RWPE1 (cell line): Measurements from ENCODE around the gene MEGF11.

Experiments
- CTCF ChIA-PET: fragments of 350-600 bp; sonication (Branson Sonifier 250); formaldehyde crosslinking; extraction: SDS; loops from one replicate; lab custom pipeline; 2021; lab: Yijun Ruan, JAX
- POLR2A ChIA-PET: fragments of 400-600 bp; formaldehyde crosslinking; extraction: SDS; loops from one replicate; lab custom pipeline; 2020; ENCODE audit warnings: antibody characterized with exemption; ENCODE audit not compliant: low non-redundant PET; lab: Yijun Ruan, JAX
- DNase-seq: peaks from one replicate; pipeline ENCODE4 v3.0.0; 2012; ENCODE audit warnings: low spot score
- H3K27ac ChIP-seq: fragments of 450-650 bp; 2 replicates; pipeline ENCODE4 v1.5.1; 2017
- CTCF ChIP-seq: fragments of 450-650 bp; conservative IDR thresholded peaks from 2 replicates; pipeline ENCODE4 v1.5.1; 2017; ENCODE audit warnings: low read depth, mild to moderate bottlenecking

The MEGF11 gene

DNA sequence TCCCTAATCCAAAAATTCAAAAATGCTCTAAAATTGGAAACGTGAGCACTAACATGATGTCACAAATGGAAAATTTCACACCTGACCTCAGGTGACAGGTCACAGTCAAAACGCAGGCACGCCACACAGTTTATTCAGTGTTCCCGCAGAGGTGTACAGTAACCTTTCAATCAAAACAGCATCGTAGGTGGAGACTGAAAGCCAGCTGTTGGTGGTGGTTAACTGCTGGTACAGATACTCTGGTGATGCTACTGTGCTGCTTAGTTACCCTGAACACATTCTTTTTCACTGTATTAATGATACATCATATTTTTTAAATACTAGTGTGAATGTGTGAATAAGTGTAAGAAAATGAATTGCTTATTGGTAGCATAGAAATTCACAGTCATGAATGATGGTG is 360.5 kb downstream of the MEGF11 start:
- ChIA-PET POLR2A (no interaction called here), CTCF (interaction anchor here (0.7 kb wide), 2 partner anchors 9 to 30 kb away, joined by 3 to 4 read pairs; no protein-coding TSS in a partner anchor)
- TF ChIP-seq CTCF: no peak
- H3K27ac ChIP-seq: no peak overlapping the region
- DNase-seq: no peak

DNA sequence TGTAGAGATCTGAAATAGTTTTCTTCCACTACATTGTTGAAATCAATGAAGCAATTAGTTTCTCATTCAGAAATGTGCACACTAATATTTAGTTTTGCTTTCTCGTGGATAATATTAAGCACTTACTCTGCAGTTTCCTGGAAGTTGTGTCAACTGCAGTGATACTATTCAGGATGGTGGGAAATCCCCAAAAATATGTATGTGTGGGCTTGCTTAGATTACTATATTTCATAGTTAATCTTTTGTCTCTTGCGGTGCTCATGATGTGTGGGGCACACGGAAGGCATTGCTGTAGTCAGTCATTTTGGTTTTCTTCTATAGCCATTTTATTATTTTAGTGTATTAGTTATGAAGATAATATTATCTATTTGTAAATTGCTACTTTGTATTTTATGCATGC is 364.6 kb downstream of the MEGF11 start:
- TF ChIP-seq CTCF: no peak
- CTCF ChIA-PET: no interaction called here
- no peak overlapping the region for H3K27ac ChIP-seq
- no peak for DNase-seq
- POLR2A ChIA-PET: no interaction called here

DNA sequence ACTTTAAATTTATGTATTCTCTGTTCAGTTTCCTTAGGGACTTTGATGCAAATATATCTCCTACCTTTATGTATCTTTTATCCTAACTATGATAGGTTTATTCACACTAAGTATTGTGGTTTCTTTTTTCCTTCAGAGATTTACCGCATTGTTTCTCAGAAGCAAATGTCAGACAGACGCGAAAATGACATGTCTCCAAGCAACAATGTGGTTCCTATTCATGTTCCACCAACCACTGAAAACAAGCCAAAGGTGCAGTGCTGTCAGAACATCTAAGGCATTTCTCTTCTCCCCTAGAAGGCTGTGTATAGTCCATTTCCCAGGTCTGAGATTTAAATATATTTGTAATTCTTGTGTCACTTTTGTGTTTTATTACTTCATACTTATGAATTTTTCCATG is 366.0 kb downstream of the MEGF11 start:
- no peak for DNase-seq
- ChIA-PET POLR2A (no interaction called here), CTCF (no interaction called here)
- H3K27ac ChIP-seq: no peak overlapping the region
- TF ChIP-seq CTCF: no peak

- CTCF ChIA-PET: no interaction called here
- no peak overlapping the region for H3K27ac ChIP-seq
- no peak for DNase-seq
- no peak for TF ChIP-seq CTCF
- POLR2A ChIA-PET: no interaction called here
These were observed 367.8 kb downstream of the MEGF11 start for GRCh38 chr15:65885668-65886218.

DNA sequence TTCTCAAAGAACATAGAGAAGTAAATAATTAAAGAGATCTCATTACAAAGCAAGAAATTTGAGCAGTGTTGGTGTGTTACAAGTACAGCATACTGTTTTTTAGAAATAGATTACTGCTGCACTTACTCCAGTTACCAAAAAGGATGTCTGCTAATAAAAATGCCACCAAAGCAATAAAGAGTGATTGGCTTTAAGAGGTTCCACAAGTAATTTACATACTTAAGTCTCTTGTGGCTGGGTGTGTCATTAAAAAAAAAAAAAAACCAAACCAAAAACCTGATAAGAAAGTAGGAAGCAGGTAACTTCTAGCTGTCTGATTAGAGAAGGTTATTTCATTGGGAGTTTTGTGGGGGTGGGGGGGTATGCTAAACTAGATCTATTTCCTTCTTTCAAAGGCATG is 369.0 kb downstream of the MEGF11 start:
- no peak for DNase-seq
- no peak overlapping the region for H3K27ac ChIP-seq
- no peak for TF ChIP-seq CTCF
- POLR2A ChIA-PET: no interaction called here
- CTCF ChIA-PET: interaction anchor here (0.7 kb wide), 1 partner anchor 308 kb away, joined by 3 read pairs; no protein-coding TSS in a partner anchor

DNA sequence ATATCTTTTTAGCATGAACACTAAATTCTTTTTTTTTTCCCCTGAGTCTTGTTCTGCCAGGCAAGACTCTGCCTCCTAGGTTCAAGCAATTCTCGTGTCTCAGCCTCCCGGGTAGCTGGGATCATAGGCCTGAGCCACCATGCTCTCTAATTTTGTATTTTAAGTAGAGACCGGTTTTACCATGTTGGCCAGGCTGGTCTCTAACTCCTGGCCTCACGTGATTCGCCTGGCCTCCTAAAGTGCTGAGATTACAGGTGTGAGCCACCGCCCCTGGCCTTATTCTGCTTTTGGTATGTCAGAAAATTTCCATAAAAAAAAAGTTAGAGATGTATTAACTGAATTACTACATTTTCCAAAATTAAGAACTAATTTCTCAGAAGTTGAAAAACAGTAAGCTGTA is 370.0 kb downstream of the MEGF11 start:
- no peak for TF ChIP-seq CTCF
- CTCF ChIA-PET: interaction anchor here (0.7 kb wide), 1 partner anchor 309 kb away, joined by 3 read pairs; no protein-coding TSS in a partner anchor
- DNase-seq: no peak
- H3K27ac ChIP-seq: no peak overlapping the region
- POLR2A ChIA-PET: no interaction called here
